CD4-positive, alpha-beta T cell treated with Interleukin-2 at 100 ng/mL for 4 hours (primary cell): ENCODE measurements around the gene CXorf38.
"Not testable (repeated sequence)": the region's sequence is repeated elsewhere in the genome, so short reads cannot be mapped to it uniquely, and the experiment has no call there.

Source experiments
- DNase-seq: peaks from one replicate; pipeline ENCODE4 v3.0.0-alpha.2; 2020; ENCODE audit warnings: low spot score

CXorf38 gene

DNA sequence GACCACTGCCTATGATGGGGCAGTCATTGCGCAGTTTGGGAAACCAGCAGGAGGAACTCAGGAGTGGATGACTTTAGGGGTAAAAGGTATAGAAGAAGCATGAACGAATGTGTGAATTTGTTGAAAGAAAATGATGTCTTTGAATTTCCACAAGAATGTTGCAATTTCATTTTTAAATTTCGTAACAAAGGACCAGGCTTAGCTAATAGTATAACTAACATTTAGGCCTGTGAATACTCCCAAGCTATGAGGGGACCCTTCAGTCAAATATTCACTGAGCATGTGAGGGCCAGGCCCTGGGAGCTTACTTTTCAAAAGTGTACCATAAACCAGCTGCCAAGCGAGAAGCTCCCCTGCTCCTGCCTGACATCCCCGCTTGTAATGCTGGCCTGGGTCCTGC is 18.9 kb downstream of the CXorf38 start:
- DNase-seq = no peak

DNA sequence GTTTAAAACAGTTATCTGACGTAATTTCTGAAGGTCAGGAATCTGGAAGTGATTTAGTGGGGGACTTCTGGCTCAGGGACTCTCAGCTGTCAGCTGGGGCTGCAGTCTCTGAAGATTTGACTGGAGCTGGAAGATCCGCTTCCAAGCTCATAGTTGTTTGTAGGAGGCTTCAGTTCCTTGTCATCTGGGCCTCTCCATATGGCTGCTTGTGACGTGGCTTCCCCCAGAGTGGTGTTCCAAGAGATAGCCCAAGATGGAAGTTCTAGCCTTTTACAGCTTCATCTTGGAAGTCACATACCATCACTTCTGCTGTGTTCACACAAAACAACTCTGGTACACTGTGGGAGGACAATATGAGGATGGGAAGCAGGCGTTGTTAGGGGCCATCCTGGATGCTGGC is 22.1 kb downstream of the CXorf38 start:
- DNase-seq = no peak

DNA sequence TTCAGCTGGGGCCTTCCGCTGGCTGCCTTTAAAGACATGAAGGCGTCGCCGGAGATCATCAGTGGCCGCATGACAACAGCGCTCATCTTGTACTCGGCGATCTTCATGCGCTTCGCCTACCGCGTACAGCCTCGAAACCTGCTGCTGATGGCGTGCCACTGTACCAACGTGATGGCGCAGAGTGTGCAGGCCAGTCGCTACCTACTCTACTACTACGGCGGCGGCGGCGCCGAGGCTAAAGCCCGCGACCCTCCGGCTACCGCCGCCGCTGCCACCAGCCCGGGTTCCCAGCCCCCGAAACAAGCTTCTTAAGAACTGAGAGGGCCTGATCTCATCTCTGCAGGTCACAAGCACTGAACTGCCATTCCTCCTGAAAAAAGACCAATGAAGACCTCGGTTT is 23.7 kb downstream of the CXorf38 start:
- DNase-seq = no peak

DNA sequence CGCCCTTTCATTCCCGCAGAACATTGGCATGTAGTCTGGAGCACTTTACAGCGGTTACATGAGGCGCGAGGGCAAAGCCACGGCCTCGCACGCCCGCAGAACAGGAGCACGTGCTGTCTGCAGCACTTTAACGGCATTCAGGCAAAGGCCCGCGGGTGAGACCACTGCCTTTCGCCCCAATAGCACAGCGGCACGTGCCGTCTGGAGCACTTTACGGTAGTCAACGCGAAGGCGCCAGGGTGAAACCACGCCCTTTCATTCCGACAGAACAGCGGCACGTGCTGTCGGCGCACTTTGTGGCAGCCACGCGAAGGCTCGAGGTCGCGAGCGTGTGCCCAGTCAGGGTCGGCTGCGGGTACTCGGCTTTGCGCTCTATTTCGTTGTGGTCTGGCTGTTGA is 24.2 kb downstream of the CXorf38 start, which contains the start of gene MPC1L:
TSS of gene MPC1L (plus strand) at position 290 of the 398 bp plus-strand sequence. CDS start 138 bp downstream, outside the sequence.
- DNase-seq = no peak

DNA sequence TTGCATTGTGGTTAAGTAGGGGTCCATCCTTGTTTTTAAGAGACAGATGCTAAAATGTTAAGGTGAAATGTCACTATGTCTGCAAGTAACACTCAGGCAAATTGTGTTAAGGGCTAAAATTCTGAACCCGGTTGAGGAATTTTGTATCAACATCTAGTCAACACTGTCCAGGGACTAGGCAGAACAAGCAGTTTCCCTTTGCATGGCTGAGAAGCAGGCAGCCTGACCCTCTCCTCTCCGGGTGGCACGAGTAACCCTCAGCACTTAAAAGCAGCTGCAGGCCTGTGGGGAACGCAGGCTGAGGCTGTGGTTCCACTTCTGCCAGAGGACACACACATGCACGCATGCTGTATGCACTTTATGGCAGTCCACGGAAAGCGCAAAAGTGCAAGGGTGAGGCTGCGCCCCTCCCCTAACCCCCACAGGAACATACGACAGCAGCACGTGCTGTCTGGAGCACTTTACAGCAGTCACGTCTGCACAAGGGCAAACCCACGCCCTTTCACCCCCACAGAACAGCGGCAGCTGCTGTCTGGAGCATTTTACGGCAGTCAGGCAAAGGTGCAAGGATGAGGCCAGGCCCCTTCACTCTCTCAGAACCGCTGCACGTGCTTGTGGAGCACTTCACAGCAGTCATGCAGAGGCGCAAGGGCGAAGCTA is 24.8 kb downstream of the CXorf38 start:
- no peak for DNase-seq

DNA sequence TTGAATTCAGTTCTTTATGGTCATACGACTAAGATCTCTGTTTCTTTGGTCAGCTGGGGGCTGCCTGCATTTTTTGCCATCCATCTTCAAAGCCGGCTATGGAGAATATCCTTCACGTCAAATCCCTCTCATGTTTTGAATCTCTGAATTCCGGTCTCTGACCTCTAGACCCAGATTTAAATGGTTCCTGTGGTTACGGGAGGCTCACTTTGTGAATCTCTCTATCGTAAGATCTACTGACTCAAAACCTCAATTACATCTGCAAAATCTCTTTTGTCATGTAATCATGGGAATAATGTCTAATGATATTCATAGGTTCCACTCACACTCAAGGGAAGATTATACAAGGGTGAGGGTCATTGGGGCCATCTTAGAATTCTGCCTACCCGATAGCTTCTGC is 29.8 kb downstream of the CXorf38 start:
- DNase-seq = no peak

DNA sequence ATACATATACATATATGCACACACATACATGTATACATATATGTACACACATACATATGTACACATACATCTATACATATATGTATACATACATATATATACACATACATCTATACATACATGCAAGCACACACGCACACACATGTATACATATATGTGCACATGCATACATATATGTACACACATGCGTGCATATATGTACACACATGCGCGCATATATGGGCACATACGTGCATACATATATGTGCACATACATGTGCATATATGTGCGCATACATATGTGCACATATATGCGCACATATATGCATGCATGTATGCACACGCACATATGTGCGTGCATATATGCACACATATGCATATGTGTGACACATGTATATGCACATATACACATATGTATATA is 31.4 kb downstream of the CXorf38 start:
- DNase-seq = no peak

DNA sequence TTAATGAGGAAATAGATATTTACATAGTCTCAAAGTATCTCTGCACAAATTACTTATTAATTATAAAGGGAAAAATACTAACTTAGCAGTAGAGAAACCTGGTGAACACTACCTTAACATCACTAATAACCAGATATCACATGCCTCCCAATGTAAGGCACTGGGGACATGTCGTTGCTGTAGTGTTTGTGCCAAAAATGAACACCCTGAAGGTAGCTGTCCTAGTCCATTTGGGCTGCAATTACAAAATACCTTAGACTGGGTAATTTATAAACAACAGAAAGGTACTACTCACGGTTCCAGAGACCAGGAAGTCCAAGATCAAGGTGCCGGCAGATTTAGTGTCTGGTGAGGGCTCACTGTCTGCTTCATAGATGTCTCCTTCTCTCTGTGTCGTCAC is 34.9 kb downstream of the CXorf38 start:
- no peak for DNase-seq

DNA sequence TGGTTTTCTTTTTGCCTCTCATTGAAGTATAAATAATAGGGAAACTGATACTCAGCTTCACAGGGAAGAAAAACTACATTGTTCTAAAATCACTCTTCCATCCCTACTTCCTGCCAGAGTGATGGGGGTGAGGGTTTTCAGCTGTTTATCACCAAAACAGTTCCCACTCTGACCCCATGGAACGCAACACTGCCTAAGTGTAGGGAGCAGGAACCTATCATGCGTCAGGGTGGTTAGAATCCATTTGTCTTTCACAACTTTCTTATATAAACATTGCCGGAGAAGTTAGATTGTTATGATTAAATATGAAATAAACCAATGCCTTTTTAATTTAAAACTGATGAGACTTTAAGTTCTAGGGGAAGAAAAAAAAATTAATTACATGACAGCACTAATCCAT is 40.0 kb downstream of the CXorf38 start:
- DNase-seq = no peak

DNA sequence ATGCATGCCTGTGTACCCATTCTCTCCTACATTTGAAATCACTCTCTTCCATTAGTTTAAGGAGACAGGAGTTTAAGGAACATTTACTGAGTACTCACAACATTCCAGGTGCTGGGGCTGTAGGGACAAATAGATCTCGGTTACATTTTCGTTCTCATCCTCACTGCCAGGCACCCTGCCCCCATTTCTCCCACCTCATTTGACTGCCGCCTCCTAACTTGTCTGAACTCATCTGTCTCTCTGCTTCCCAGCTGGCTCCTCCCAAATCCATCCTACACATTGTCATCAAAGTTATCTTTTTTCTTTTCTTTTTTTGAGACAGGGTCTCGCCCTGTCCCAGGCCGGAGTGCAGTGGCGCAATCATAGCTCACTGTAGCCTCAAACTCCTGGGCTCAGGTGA is 43.9 kb downstream of the CXorf38 start:
- DNase-seq = no peak

DNA sequence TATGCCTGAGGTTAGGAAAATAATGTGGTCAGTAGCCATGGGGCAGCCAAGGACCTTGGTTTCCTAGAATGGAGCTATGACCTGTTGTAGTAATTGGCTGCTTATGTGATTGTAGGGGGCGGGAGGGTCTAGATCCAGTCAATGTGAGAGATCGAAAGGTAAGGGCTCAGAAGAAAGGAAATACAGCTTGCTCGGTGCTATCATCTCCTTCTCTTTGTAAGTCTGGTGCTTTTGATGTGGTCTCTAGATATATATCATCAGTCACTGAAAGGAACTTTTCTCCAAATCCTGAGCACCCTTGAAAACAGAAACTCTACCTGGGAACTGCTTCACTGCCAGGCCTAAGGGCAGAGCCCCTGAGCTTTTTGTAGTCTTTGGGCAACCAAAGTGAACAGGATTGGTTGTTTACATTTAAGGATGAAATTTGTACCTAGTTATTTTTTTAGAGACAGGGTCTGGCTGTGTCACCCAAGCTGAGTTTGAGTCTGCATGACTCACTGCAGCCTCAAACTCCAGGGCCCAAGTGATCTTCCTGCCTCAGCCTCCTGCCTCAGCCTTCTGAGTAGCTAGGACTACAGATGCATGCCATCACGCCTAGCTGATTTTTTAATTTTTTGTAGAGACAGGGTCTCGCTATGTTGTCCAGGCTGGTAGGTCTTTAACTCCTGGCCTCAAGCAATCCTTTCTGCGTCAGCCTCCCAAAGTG is 57.6 kb downstream of the CXorf38 start:
- DNase-seq = peak; percentile 46

DNA sequence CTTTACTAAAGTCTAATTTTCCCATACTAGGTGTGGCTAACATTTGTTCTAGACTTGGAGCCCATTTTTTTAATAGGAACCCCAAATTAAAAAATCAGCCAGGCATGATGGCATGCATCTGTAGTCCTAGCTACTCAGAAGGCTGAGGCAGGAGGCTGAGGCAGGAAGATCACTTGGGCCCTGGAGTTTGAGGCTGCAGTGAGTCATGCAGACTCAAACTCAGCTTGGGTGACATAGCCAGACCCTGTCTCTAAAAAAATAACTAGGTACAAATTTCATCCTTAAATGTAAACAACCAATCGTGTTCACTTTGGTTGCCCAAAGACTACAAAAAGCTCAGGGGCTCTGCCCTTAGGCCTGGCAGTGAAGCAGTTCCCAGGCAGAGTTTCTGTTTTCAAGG is 59.7 kb downstream of the CXorf38 start:
- DNase-seq = not testable (repeated sequence)

DNA sequence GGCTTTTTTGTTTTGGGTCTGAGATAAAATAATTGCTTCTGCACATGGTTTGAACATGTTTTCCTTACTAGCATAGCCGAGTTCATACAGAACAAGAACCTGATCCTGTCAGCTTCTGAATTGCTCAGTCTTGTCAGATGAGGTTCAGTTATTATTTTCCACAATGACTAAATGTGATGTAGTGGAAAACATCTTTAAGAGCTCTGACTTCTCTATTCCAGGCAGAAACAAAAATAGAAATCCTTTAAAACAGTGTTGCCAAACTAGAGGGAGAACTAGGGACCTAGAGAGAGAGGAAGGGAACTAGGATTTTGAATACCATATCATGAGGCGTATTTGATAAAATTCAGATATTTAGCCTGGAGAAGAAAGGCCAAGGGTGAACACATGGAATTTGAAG is 64.5 kb downstream of the CXorf38 start:
- DNase-seq = no peak

DNA sequence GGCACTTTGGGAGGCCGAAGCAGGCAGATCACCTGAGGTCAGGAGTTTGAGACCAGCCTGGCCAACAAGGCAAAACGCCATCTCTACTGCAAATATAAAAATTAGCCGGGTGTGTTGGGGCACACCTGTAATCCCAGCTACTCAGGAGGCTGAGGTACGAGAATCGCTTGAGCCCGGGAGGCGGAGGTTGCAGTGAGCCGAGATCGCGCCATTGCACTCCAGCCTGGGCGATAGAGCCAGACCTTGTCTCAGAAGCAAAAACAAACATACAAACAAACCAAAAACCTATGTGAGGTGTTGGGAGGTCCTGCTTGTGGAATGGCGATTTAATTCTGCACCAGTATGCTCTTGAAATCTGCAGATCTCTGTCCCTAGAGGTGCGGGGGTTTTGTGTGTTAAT is 65.2 kb downstream of the CXorf38 start:
- DNase-seq = not testable (repeated sequence)

DNA sequence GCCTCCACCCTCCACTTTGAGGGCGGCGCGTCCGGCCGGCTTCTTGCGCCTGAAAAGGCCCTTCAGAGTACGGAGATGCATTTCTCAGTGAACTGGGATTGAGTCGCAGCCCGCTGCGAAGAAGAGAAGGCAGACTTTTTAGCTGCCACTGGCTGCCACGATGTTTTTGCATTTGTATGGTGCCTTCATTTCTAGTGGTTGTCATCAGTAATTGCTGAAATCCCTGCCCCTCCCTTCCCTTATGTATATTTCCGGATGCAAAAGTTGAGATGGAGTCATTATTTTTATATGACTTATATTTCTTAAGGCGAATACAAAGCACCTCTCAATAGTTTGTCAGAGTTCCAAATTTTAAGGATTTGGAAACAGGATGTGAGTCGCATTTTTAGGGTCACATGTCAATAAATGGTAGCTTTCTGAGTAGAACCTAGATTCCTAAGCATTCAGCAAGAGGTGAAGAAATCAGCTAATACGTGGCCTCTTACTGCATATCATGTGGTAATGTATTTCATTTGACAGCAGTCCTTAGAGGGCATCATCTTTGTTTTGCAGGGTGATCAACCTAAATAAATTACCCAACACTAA is 65.9 kb downstream of the CXorf38 start:
- no peak for DNase-seq

DNA sequence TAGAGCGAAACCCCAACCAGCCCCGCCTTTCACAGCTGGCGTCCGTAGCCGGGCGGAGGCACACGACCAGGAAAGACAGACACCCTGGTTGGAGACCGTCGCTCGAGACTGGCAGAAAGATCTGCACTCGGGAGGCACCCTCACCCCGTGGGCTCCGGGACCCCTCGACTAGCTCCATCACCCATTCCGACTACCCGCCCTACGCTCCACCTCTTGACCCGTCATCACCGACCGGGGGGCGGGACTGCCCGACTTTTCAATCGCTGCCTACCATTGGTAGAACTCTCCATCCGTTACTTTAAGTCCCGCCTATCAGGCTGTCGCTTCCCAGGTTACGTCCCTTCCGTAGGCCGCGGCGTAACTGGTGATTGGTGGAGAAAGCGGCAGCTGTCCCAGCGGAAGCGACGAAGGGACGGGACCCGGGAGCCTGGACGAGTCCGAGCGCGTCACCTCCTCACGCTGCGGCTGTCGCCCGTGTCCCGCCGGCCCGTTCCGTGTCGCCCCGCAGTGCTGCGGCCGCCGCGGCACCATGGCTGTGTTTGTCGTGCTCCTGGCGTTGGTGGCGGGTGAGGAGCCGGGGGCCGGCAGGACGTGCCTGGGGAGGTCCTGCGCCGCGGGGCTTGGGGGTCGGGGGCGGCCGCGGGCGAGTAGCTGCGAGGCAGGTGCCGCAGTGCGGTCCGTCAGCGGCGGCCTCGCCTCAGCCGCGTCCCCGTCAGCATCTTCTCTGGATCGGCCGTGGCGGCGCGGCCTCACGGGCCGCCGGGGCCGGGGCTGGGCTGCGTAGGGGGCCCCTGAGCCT is 66.6 kb downstream of the CXorf38 start, which contains the start of gene ATP6AP2:
TSS of gene ATP6AP2 (plus strand) at position 434 of the 799 bp plus-strand sequence. CDS start at position 530, 96 bp downstream.
- peak; percentile 92 for DNase-seq

DNA sequence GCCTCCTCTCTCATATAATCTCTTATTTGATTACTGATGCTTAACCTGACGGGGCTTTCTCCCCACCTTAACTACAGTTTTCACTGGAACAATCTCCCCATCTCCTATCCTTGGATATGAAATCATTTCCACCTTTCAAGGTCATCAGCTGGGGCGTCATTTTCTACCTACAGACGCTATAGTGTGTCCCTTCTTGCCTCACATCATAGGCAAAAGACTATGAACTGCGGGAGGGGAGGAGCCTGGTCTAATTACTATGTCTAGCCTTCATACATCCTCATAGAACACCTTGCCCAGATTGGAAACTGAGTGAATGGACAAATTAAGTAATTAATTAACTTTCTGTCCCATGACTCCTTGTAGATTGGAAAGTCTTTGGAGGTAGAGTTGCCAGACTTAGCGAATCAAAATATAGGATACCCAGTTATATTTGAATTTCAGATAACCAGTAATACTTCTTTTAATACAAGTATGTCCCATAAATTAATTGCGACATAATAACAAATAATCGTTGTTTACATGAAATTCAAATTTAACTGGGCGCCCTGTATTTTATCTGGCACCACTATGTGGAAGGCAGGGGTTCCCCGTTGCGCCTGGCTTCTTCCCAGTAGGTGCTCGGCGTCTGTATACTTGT is 67.3 kb downstream of the CXorf38 start:
- DNase-seq = no peak

DNA sequence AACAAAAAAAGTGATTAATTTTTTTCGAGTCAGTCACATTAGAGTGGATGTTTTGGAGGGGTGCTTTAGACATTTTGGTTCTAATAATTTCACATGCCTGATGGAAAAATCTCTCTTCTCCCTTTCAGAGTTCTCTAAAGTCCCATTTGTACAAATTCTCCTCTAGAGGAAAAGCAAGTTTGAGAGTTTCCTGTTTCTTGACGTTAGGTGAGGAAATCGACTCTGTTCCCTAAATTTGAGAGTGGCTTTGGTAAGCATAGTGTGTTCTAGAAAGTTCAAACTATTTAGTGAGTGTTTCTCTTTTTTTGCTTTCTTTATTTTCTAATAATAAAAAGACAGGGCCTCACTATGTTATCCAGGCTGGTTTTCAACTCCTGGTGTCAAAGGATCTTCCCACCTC is 68.2 kb downstream of the CXorf38 start:
- no peak for DNase-seq

DNA sequence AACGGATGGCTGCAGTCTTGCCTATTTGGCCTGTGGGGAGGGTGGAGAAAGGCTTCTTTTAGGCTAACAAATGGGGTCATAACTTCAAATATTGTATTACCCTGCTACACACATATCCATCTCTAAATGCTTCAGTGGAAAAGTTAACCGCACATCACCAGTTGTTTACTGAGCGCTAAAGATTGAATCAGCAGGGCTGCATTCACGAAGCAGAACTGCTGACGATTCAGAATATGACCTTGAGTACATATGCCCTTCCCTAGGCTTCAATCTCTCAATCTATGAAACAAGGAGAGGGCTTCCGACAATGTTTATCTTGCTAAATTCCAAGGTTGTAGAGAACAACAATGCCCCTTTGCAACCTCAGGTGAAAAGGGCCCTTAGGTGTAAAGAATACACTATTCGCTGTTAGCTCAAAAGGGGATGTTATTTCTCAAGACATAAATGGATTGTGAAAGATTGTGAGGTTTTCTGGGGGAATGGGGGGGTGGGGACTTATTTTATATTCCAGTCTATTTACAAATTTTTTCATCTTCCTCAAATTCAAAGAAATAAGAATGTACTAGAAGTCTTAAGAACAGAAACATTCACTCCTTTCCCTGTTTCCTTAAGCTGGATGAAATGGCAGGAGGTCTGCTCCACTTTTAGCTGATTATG is 69.2 kb downstream of the CXorf38 start:
- no peak for DNase-seq
